AG04450 (cell line): ENCODE results near the gene SEC23IP. TPM values are rescaled to one million over a fixed set of nuclear protein-coding genes. Genes with fewer than 3 reads are reported as not detected.

ENCODE experiments used
- CTCF ChIA-PET: fragments of 300-600, 350-600 bp; formaldehyde crosslinking; extraction: SDS; loops from one replicate; lab custom pipeline; 2022; ENCODE audit warnings: antibody characterized with exemption, inconsistent platforms; lab: Charles Lee
- POLR2A ChIA-PET: fragments of 350-600 bp; formaldehyde crosslinking; extraction: SDS; loops from one replicate; lab custom pipeline; 2021; ENCODE audit warnings: antibody characterized with exemption, inconsistent platforms; lab: Yijun Ruan, JAX
- DNase-seq: peaks from one replicate; pipeline ENCODE4 v3.0.0-alpha.2; 2011; ENCODE audit warnings: low read depth, low spot score
- H3K27ac ChIP-seq: one replicate; pipeline ENCODE4 v1.5.1; 2012; ENCODE audit warnings: low read depth, low read length, control low read depth
- H3K27me3 ChIP-seq: one replicate; pipeline ENCODE4 v1.6.0; 2012; ENCODE audit warnings: low read length; ENCODE audit not compliant: control insufficient read depth, insufficient read depth
- H3K4me3 ChIP-seq: 2 replicates; pipeline ENCODE4 v1.5.1; 2011; ENCODE audit warnings: mild to moderate bottlenecking, low read depth, low read length, control low read depth
- H3K9me3 ChIP-seq: 2 replicates; pipeline ENCODE4 v1.5.1; 2012; ENCODE audit warnings: low read length; ENCODE audit not compliant: control insufficient read depth, insufficient read depth
- polyA plus RNA-seq: library from polyadenylated mRNA; depleted of rRNA; stranded (reverse); fragments of >200 nt; gene quantifications from 2 replicates; pipeline ENCODE4 v1.2.3, GENCODE V29; 2011
- TF ChIP-seq, protein P1 (sequence below): IDR thresholded peaks from 2 replicates; pipeline ENCODE4 v1.5.1; 2011; ENCODE audit warnings: low read depth, low read length, control low read depth, inconsistent platforms

Gene SEC23IP
- polyA plus RNA-seq, 1 experiment: 62.8 TPM

DNA sequence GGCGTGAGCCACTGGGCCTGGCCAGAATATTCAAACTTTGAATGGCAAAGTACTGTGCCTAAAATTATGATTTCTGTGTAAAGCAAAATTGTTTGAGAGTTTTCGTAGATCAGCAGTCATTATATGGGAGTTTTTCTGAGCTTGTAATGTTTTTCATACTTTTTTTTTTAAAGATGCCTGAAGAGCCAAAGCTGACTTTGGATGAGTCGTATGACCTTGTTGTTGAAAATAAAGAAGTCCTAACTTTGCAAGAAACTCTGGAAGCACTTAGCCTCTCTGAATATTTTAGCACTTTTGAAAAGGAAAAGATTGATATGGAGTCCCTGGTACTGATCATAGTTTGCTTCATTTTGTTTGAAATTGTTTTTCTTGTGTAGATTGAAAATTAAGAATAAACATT lies 26.7 kb downstream of the SEC23IP start:
- POLR2A ChIA-PET: no interaction called here
- TF ChIP-seq, protein P1, sequence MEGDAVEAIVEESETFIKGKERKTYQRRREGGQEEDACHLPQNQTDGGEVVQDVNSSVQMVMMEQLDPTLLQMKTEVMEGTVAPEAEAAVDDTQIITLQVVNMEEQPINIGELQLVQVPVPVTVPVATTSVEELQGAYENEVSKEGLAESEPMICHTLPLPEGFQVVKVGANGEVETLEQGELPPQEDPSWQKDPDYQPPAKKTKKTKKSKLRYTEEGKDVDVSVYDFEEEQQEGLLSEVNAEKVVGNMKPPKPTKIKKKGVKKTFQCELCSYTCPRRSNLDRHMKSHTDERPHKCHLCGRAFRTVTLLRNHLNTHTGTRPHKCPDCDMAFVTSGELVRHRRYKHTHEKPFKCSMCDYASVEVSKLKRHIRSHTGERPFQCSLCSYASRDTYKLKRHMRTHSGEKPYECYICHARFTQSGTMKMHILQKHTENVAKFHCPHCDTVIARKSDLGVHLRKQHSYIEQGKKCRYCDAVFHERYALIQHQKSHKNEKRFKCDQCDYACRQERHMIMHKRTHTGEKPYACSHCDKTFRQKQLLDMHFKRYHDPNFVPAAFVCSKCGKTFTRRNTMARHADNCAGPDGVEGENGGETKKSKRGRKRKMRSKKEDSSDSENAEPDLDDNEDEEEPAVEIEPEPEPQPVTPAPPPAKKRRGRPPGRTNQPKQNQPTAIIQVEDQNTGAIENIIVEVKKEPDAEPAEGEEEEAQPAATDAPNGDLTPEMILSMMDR: no peak
- CTCF ChIA-PET: interaction anchor here (1.9 kb wide), 1 partner anchor 169 kb away, joined by 7 read pairs; no protein-coding TSS in a partner anchor
- Histone ChIP-seq H3K27ac (no peak overlapping the region), H3K4me3 (no peak overlapping the region), H3K9me3 (no peaks in the 10 kb centered on the region), H3K27me3 (no peaks in the 10 kb centered on the region)
- peak; percentile 11 for DNase-seq

DNA sequence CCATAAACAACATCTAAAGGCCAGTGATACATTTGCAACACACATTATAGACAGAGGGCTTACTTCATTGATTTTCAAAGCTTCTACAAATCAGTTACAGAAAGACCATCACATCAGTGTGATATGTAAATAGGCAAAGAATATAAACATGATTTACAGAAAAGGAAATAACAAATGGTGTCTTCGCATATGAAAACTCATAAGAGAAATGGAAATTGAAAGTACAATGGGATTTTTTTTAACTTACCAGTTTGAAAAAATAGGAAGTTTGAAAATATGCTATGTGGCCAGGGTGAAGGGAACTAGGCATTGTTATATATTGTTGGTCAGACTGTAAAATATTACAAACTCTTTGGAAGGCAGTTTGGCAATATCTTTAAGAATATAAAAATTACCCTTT lies 27.3 kb downstream of the SEC23IP start:
- CTCF ChIA-PET: interaction anchor here (1.9 kb wide), 1 partner anchor 169 kb away, joined by 7 read pairs; no protein-coding TSS in a partner anchor
- no peak overlapping the region for H3K27ac ChIP-seq

DNA sequence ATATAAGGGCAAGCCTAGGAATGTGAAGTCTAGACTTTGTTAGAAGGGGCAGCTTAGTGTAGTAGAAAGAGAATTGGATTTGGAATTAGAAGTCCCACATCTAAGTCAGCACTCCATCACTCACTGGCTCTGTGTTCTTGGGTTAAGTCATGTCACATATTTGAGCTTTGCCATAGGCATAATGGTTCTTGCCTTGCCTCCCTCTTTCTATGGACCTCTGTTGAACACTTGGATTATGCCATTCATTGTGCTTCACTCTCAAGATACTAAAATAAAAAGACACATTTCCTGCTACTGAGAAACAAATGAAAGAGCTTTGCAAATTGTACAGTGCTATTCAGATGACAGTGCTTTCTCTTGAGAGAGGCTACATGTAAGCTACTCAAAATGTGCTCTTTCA lies 35.9 kb downstream of the SEC23IP start:
- Histone ChIP-seq H3K27ac (no peak overlapping the region), H3K9me3 (no peaks in the 10 kb centered on the region), H3K27me3 (no peaks in the 10 kb centered on the region), H3K4me3 (no peak overlapping the region)
- CTCF ChIA-PET: interaction anchor here (0.7 to 2.1 kb wide), 2 partner anchors 178 to 320 kb away, joined by 3 to 8 read pairs; no protein-coding TSS in a partner anchor
- POLR2A ChIA-PET: no interaction called here
- DNase-seq: no peak
- TF ChIP-seq, protein P1: no peak

More for the DNA sequence above, 27.3 kb downstream of the SEC23IP start:
- Histone ChIP-seq H3K9me3 (no peaks in the 10 kb centered on the region), H3K27me3 (no peaks in the 10 kb centered on the region), H3K4me3 (no peak overlapping the region)
- TF ChIP-seq, protein P1: no peak
- POLR2A ChIA-PET: no interaction called here
- DNase-seq: no peak

DNA sequence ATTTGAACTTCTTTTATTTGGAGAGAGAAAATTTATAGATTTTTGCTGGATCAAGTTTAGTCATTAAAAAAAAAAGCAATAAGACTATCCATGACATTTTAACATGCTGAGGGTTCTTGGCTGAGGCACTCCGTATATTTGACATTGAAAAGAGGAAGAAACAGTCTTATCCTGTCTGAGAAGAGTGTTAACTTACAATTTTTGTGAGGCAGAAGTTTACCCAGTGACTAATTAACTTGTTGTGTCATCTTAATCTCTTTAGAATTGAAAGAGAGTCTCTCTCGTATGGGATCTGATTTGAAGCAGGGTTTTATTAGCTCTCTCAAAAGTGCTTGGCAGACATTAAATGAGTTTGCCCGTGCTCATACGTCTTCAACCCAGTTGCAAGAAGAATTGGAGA lies 39.3 kb downstream of the SEC23IP start:
- no peak for DNase-seq
- Histone ChIP-seq H3K27me3 (no peaks in the 10 kb centered on the region), H3K27ac (no peak overlapping the region), H3K4me3 (no peak overlapping the region), H3K9me3 (no peaks in the 10 kb centered on the region)
- TF ChIP-seq, protein P1: no peak
- CTCF ChIA-PET: interaction anchor here (0.6 to 1.1 kb wide), 2 partner anchors 181 to 1908 kb away, joined by 3 to 4 read pairs; no protein-coding TSS in a partner anchor
- POLR2A ChIA-PET: no interaction called here

DNA sequence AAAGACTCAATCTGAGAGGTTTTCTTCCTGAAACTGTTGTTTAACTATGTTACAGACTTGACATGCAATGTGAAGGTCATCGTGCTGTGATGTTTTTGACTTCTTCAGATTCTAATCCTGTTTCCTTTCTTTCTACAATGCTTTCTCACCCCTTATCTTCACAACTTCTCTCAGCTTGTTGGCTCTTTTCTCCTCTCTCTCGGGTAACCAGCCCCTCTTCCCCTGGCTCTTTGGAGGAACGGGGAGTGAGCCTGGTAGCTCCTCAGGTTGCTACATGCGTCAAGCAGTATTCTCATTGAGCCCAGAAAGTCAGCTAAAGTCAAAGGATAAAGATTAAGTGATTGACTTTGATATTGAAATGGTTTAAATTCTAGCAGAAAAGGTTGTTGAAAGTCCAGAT lies 40.1 kb downstream of the SEC23IP start:
- ChIA-PET POLR2A (no interaction called here), CTCF (interaction anchor here (1.1 kb wide), 1 partner anchor 182 kb away, joined by 4 read pairs; no protein-coding TSS in a partner anchor)
- Histone ChIP-seq H3K4me3 (no peak overlapping the region), H3K9me3 (no peaks in the 10 kb centered on the region), H3K27me3 (no peaks in the 10 kb centered on the region), H3K27ac (no peak overlapping the region)
- TF ChIP-seq, protein P1: no peak
- DNase-seq: no peak
